Epithelial cell of proximal tubule (primary cell): ENCODE data around the gene SLC4A1. TPM values are rescaled to one million over a fixed set of nuclear protein-coding genes. Genes with fewer than 3 reads are reported as not detected.
A peak's percentile ranks its signal among the peaks of the same experiment; 100 is the strongest.

Experiments used
- DNase-seq: peaks from one replicate; pipeline ENCODE4 v3.0.0-alpha.2; 2011; ENCODE audit warnings: low read depth
- H3K4me3 ChIP-seq: 2 replicates; pipeline ENCODE4 v1.5.1; 2011; ENCODE audit warnings: low read depth, mild to moderate bottlenecking, low read length
- CTCF ChIP-seq: conservative IDR thresholded peaks from 2 replicates; pipeline ENCODE4 v1.5.1; 2012; ENCODE audit warnings: low read depth, mild to moderate bottlenecking, low read length
- total RNA-seq: library from RNA; depleted of rRNA; stranded (reverse); fragments of >200 nt; gene quantifications from 2 replicates; pipeline ENCODE4 v1.2.3, GENCODE V29; 2015

Gene SLC4A1
- total RNA-seq, 1 donor from 2014 or later, result not detected

GRCh38 chr17:44279346-44279665 lies 11.4 kb upstream of the SLC4A1 start:
- no peak overlapping the region for H3K4me3 ChIP-seq
- no peak for TF ChIP-seq CTCF
- no peak for DNase-seq

GRCh38 chr17:44277976-44278375 lies 10.0 kb upstream of the SLC4A1 start:
- TF ChIP-seq CTCF, result no peak
- H3K4me3 ChIP-seq, result no peak overlapping the region
- DNase-seq, result peak; percentile 23

- DNase-seq, result no peak
- no peak for TF ChIP-seq CTCF
- no peak overlapping the region for H3K4me3 ChIP-seq
These were observed 5.7 kb upstream of the SLC4A1 start for GRCh38 chr17:44273607-44274006.

GRCh38 chr17:44272954-44273353 lies 5.0 kb upstream of the SLC4A1 start:
- DNase-seq, result no peak
- H3K4me3 ChIP-seq, result no peak overlapping the region
- no peak for TF ChIP-seq CTCF

- H3K4me3 ChIP-seq, result no peak overlapping the region
- no peak for TF ChIP-seq CTCF
- DNase-seq, result no peak
These were observed 4.5 kb upstream of the SLC4A1 start for GRCh38 chr17:44272321-44272951.

- TF ChIP-seq CTCF, result no peak
- DNase-seq, result no peak
- no peak overlapping the region for H3K4me3 ChIP-seq
These were observed 1.8 kb upstream of the SLC4A1 start for GRCh38 chr17:44269535-44270240.
